Stomach (tissue), 4 donors: ENCODE data around the gene EYA2.

ENCODE experiments used
- EP300 ChIP-seq: sonication (generic); formaldehyde crosslinking; IDR thresholded peaks from one replicate; pipeline ENCODE4 v1.6.1; 2017; ENCODE audit warnings: antibody characterized with exemption
- POLR2AphosphoS5 ChIP-seq, 3 donors: sonication (generic); formaldehyde crosslinking; IDR thresholded peaks; one replicate each; pipeline ENCODE4 v1.6.1; 2016; ENCODE audit warnings: antibody characterized with exemption in 3 of 3
- TF ChIP-seq, protein P1 (sequence below), 7 experiments: fragments of 450-650 bp in 4 of 7; fragments of 200-600 bp in 3 of 7; sonication (generic) in 3 of 7; IDR thresholded peaks; one replicate each; pipeline ENCODE4 v1.5.1; 2016 to 2019; ENCODE audit warnings: antibody characterized with exemption in 7 of 7, control low read depth in 2 of 7, mild to moderate bottlenecking in 1 of 7

- TF ChIP-seq, protein P1, sequence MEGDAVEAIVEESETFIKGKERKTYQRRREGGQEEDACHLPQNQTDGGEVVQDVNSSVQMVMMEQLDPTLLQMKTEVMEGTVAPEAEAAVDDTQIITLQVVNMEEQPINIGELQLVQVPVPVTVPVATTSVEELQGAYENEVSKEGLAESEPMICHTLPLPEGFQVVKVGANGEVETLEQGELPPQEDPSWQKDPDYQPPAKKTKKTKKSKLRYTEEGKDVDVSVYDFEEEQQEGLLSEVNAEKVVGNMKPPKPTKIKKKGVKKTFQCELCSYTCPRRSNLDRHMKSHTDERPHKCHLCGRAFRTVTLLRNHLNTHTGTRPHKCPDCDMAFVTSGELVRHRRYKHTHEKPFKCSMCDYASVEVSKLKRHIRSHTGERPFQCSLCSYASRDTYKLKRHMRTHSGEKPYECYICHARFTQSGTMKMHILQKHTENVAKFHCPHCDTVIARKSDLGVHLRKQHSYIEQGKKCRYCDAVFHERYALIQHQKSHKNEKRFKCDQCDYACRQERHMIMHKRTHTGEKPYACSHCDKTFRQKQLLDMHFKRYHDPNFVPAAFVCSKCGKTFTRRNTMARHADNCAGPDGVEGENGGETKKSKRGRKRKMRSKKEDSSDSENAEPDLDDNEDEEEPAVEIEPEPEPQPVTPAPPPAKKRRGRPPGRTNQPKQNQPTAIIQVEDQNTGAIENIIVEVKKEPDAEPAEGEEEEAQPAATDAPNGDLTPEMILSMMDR (IDR thresholded peaks at IDR 0.05) = no peak
- TF ChIP-seq POLR2AphosphoS5 (IDR thresholded peaks at IDR 0.05) = no peak
- TF ChIP-seq EP300 = no peak
Measured at GRCh38 chr20:46915575-46916257, 21.1 kb downstream of the EYA2 start.
